ENCODE measurements around the gene FGB.

FGB gene

DNA sequence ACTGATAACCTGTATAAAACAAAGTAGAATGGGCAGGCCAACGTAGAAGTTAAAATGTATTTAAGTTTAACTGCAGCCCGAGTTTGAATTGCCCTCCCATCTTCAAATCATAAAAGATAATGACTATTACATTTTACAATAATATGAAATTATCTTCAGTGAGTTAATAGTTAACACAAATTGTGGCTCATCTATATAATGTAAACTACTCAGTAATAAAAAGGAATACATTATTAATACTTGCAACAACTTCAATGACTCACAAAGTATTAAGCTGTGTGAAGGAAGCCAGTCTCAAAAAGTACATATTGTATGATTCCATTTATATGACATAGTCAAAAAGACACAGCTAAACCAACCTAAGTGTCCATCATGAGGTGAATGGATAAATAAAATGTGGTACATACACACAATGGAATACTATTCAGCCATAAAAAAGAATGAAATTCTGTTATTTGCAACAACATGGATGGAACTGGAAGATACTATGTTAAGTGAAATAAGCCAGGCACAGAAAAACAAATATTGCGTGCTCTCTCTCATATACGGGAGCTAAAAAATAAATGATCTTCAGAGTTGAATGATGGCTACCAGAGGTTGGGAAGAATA lies 20.4 kb upstream of the FGB start:
- Histone ChIP-seq H3K27me3 (ENCODE audit: control insufficient read depth, insufficient read depth, low read length) (no peaks in the 10 kb centered on the region), H3K27ac (ENCODE audit: low read length) (no peak overlapping the region), H3K9me3 (ENCODE audit: control insufficient read depth, insufficient read depth, low read length) (no peaks in the 10 kb centered on the region), H3K36me3 (ENCODE audit: control insufficient read depth, insufficient read depth, low read length) (peaks cover 16% of the 10 kb centered on the region; the same call in 1 of the 2 replicates), H3K4me1 (ENCODE audit: control insufficient read depth, insufficient read depth, low read length) (no peaks in the 10 kb centered on the region), H3K4me3 (ENCODE audit: low read length) (no peak overlapping the region)
- WGBS (ENCODE audit: insufficient coverage, insufficient read length): no CpG with 5 or more reads among the region's 4 CpGs
- DNase-seq (ENCODE audit: low read depth, low spot score): no peak

DNA sequence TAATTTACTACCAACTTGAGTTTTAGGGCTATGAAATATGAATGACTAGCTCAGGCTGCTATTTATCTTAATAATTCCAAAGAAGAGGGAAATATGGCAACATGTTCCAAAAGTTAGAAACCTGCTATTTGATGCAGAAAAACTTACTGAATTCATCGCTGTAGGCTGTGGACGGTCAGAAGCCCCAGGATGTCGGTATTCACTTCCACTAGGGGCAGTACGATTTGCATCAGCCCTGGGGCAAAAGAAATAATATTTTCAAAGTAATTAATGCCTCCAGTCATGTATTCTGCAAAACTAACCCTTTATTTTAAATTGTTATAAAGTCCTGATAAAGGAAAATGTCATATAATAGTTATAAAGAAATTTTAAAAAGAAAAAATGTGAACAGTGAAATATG lies 17.1 kb upstream of the FGB start:
- H3K27me3 ChIP-seq (ENCODE audit: control insufficient read depth, insufficient read depth, low read length): no peaks in the 10 kb centered on the region
- DNase-seq (ENCODE audit: low read depth, low spot score): no peak
- H3K27ac ChIP-seq (ENCODE audit: low read length): no peak overlapping the region
- H3K4me3 ChIP-seq (ENCODE audit: low read length): no peak overlapping the region
- no peaks in the 10 kb centered on the region for H3K9me3 ChIP-seq (ENCODE audit: control insufficient read depth, insufficient read depth, low read length)
- H3K4me1 ChIP-seq (ENCODE audit: control insufficient read depth, insufficient read depth, low read length): no peaks in the 10 kb centered on the region
- no CpG with 5 or more reads among the region's 4 CpGs for WGBS (ENCODE audit: insufficient coverage, insufficient read length)
- H3K36me3 ChIP-seq (ENCODE audit: control insufficient read depth, insufficient read depth, low read length): peaks cover 8% of the 10 kb centered on the region; the same call in 1 of the 2 replicates

DNA sequence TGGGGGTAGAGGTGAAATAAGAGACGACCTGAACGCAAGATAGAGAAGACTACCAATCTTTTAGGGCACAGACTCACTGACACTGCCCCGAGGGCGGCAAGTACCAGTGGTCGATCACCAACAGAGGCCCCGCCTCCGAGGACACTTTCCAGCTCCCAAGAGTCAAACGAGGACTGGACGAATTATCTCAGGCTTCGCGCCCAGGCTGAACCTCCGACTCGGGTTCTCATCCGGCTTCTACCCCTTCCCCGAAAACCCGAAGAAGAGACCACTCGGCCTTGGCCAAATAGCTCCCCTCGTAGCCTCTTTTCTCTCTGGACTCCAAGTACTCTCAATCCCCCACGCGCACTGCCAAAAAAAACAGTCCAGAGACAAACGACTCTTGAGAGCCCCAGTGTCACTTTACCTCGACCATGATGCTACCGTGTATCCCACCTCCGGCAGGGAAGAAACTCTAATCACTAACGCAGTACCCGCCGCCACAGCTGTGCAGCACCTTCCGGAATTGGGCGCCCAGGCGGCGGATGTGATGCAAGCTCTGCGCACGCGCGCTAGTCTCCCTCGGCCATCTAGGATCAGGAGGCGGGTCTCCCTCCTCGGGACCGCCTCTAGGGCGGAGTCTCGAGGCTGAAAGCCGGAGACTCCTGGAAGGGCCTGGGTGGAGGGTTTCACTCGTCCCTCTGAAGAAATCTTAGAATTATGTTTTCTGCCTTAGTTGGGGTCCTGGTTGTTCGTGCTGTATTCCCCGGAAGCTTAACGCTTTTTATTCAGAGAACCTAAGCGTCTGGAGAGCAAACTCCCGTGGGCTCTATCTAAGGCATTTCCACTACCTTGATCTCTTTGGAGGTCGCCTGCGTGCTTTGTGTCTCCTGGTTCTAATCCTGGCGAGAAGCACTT lies 12.7 kb upstream of the FGB start, which contains the start of gene PLRG1:
Gene PLRG1 (minus strand): TSS at position 507 of the 897 bp plus-strand sequence. CDS start 92 bp downstream, at position 415.
- Histone ChIP-seq H3K4me1 (ENCODE audit: control insufficient read depth, insufficient read depth, low read length) (no peaks in the 10 kb centered on the region), H3K27me3 (ENCODE audit: control insufficient read depth, insufficient read depth, low read length) (no peaks in the 10 kb centered on the region), H3K4me3 (ENCODE audit: low read length) (peak within 1 kb of the TSS; percentile 72; the same call in 1 of the 2 replicates), H3K9me3 (ENCODE audit: control insufficient read depth, insufficient read depth, low read length) (no peaks in the 10 kb centered on the region), H3K36me3 (ENCODE audit: control insufficient read depth, insufficient read depth, low read length) (peaks cover 5% of the 10 kb centered on the region; the same call in 1 of the 2 replicates), H3K27ac (ENCODE audit: low read length) (no peak within 1 kb of the TSS)
- peak; percentile 92 for DNase-seq (ENCODE audit: low read depth, low spot score)
- no CpG with 5 or more reads among the region's 51 CpGs for WGBS (ENCODE audit: insufficient coverage, insufficient read length)

DNA sequence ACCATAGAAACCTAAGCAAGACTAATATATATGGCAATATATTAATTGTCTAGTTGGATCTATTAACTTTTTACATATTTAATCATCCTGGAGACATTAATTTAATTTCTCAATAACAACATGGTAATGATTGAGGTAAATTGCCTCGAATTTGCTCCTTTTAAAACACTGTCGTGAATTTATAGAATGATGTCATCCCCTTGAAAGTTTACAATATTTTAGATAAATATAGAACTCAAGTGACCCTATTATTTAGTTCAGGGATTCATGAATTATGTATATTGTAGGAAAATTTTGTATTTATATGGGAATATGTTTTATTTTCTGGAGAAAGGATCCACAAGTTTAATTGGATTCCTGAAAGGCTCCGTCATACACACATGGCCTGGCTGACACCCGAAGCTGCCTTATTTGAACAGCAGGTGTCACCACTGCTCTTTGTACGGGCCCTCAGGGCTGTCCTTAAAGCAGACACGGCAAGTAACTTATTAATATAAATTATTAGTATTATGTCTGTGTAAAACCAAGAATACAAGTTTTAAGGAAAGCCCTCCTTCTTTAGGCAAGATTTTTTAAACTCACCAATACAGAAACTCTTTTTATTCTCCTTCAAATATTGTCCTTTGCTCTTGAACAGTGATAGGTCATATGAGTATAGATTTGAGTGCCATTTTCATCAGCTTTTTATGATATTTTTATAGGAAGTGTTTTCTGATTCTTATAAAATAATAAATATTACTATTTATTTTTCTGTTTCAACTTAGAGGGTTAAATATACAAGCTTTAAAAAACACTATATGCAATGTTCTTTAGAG lies 10.7 kb upstream of the FGB start:
- DNase-seq (ENCODE audit: low read depth, low spot score): no peak
- no peak overlapping the region for H3K27ac ChIP-seq (ENCODE audit: low read length)
- H3K4me1 ChIP-seq (ENCODE audit: control insufficient read depth, insufficient read depth, low read length): no peaks in the 10 kb centered on the region
- H3K9me3 ChIP-seq (ENCODE audit: control insufficient read depth, insufficient read depth, low read length): no peaks in the 10 kb centered on the region
- H3K27me3 ChIP-seq (ENCODE audit: control insufficient read depth, insufficient read depth, low read length): no peaks in the 10 kb centered on the region
- no peak overlapping the region for H3K4me3 ChIP-seq (ENCODE audit: low read length)
- no peaks in the 10 kb centered on the region for H3K36me3 ChIP-seq (ENCODE audit: control insufficient read depth, insufficient read depth, low read length)
- no CpG with 5 or more reads among the region's 6 CpGs for WGBS (ENCODE audit: insufficient coverage, insufficient read length)

DNA sequence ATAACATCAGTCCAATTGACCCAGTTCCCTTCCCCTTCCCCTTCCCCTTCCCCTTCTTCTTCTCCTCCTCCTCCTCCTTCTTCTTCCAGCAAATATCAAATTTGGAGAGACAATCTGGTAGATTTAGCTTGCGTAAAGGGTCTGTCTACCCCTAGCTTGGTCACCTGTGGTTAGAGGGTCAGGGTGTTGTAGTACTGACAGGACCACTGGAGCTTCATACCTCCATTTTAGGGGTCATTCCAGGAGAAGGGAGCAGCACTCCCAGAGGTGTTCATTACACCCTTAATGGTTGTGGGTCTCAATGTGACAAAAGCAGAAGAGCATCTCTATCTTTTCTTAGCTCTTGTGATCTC lies 3.7 kb upstream of the FGB start:
- WGBS (ENCODE audit: insufficient coverage, insufficient read length): no CpG with 5 or more reads among the region's 1 CpG
- H3K27me3 ChIP-seq (ENCODE audit: control insufficient read depth, insufficient read depth, low read length): no peaks in the 10 kb centered on the region
- no peak for DNase-seq (ENCODE audit: low read depth, low spot score)
- H3K4me1 ChIP-seq (ENCODE audit: control insufficient read depth, insufficient read depth, low read length): no peaks in the 10 kb centered on the region
- H3K4me3 ChIP-seq (ENCODE audit: low read length): no peak overlapping the region
- no peaks in the 10 kb centered on the region for H3K9me3 ChIP-seq (ENCODE audit: control insufficient read depth, insufficient read depth, low read length)
- no peaks in the 10 kb centered on the region for H3K36me3 ChIP-seq (ENCODE audit: control insufficient read depth, insufficient read depth, low read length)
- no peak overlapping the region for H3K27ac ChIP-seq (ENCODE audit: low read length)

DNA sequence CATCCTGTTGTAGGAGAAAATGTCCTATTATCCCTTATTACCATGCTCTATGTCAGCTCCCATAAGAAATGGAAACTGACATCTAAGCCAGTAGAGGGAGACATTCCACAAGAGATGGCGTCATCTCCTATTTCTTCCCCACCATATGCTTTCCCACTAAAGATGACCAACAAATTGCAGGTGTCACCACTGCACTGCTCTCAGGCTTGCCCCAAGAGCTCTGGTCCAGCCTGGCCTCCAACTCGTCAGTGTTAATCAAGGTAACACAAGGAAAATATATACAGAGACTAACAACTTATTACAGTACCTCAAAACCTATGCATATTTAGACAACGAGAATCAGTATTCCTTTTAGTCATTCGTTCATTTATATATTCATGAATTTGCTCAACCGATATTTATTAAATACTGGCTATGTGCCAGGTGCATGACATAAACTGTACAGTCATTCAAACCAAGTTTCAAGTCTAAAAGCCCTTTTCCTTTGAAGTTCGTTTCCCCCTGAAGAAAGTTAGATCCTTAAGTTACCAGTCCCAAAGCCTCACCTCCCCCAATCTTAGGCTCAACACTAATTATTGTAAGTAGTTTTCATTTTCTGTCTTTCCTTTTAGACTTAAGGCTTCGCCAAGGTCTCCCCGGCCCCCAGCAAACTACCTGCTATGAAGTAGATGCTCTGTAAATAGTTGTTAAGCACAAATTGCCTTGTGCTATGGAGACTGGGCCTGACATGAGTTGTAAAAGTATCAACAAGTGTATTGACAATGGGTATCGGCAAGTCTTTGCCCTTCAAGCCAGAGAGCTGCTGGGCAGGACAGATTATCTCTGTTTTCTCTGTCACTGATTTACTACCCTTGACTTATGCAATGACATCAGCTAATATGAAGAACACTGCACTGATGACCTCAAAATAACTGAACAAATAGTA lies 3.1 kb upstream of the FGB start:
- H3K4me3 ChIP-seq (ENCODE audit: low read length): no peak overlapping the region
- no CpG with 5 or more reads among the region's 9 CpGs for WGBS (ENCODE audit: insufficient coverage, insufficient read length)
- no peak overlapping the region for H3K27ac ChIP-seq (ENCODE audit: low read length)
- no peaks in the 10 kb centered on the region for H3K27me3 ChIP-seq (ENCODE audit: control insufficient read depth, insufficient read depth, low read length)
- peak; percentile 33 for DNase-seq (ENCODE audit: low read depth, low spot score)
- H3K9me3 ChIP-seq (ENCODE audit: control insufficient read depth, insufficient read depth, low read length): no peaks in the 10 kb centered on the region
- H3K36me3 ChIP-seq (ENCODE audit: control insufficient read depth, insufficient read depth, low read length): no peaks in the 10 kb centered on the region
- H3K4me1 ChIP-seq (ENCODE audit: control insufficient read depth, insufficient read depth, low read length): no peaks in the 10 kb centered on the region

DNA sequence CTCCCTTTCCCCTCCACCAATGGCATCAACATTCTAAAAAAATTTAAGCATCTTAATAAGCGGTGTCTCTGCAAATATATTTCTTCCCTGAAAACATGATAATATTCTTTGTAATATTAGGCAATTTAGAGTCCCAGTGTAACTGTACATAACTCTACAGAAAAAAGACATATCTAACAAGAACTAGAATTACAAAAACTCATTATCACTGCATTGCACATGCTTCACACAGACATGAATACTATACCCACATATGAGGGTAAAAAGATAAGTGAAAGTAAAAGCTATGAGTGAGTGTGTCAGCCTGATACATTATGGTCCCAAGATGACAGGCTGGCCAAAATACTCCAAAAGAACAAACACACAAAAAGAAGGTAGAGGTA lies 2.4 kb upstream of the FGB start:
- H3K36me3 ChIP-seq (ENCODE audit: control insufficient read depth, insufficient read depth, low read length): no peaks in the 10 kb centered on the region
- H3K27ac ChIP-seq (ENCODE audit: low read length): no peak overlapping the region
- H3K9me3 ChIP-seq (ENCODE audit: control insufficient read depth, insufficient read depth, low read length): no peaks in the 10 kb centered on the region
- H3K4me1 ChIP-seq (ENCODE audit: control insufficient read depth, insufficient read depth, low read length): no peaks in the 10 kb centered on the region
- no peak for DNase-seq (ENCODE audit: low read depth, low spot score)
- WGBS (ENCODE audit: insufficient coverage, insufficient read length): no CpG with 5 or more reads among the region's 1 CpG
- no peak overlapping the region for H3K4me3 ChIP-seq (ENCODE audit: low read length)
- H3K27me3 ChIP-seq (ENCODE audit: control insufficient read depth, insufficient read depth, low read length): no peaks in the 10 kb centered on the region

DNA sequence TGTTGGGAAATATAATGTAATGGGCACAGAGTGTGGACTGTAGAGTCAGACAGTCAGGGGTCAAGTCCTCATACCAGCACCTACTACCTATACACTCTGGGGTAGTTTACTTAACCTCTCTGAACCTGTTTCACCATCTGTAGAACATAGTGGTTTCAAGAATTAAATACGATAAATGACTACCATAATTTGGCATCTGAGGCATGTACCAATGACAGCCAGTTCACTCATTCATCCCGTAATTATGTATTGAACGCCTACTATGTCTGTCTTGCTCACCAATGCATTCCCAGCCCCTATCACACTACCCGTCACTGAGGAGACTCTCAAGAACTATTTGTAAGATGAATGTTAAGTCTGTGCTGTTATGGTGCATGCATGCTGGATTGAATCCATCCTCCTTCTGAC lies 2.0 kb upstream of the FGB start:
- H3K36me3 ChIP-seq (ENCODE audit: control insufficient read depth, insufficient read depth, low read length): no peaks in the 10 kb centered on the region
- DNase-seq (ENCODE audit: low read depth, low spot score): no peak
- WGBS (ENCODE audit: insufficient coverage, insufficient read length): no CpG with 5 or more reads among the region's 4 CpGs
- no peaks in the 10 kb centered on the region for H3K27me3 ChIP-seq (ENCODE audit: control insufficient read depth, insufficient read depth, low read length)
- H3K4me1 ChIP-seq (ENCODE audit: control insufficient read depth, insufficient read depth, low read length): no peaks in the 10 kb centered on the region
- no peaks in the 10 kb centered on the region for H3K9me3 ChIP-seq (ENCODE audit: control insufficient read depth, insufficient read depth, low read length)
- no peak overlapping the region for H3K4me3 ChIP-seq (ENCODE audit: low read length)
- H3K27ac ChIP-seq (ENCODE audit: low read length): no peak overlapping the region

GRCh38 chr4:154564311-154564710 lies 1.5 kb downstream of the FGB start:
- H3K4me1 ChIP-seq (ENCODE audit: control insufficient read depth, insufficient read depth, low read length): no peaks in the 10 kb centered on the region
- no peaks in the 10 kb centered on the region for H3K36me3 ChIP-seq (ENCODE audit: control insufficient read depth, insufficient read depth, low read length)
- H3K27me3 ChIP-seq (ENCODE audit: control insufficient read depth, insufficient read depth, low read length): no peaks in the 10 kb centered on the region
- H3K9me3 ChIP-seq (ENCODE audit: control insufficient read depth, insufficient read depth, low read length): no peaks in the 10 kb centered on the region
- no peak overlapping the region for H3K27ac ChIP-seq (ENCODE audit: low read length)
- WGBS (ENCODE audit: insufficient coverage, insufficient read length): no CpG with 5 or more reads among the region's 1 CpG
- DNase-seq (ENCODE audit: low read depth, low spot score): no peak
- no peak overlapping the region for H3K4me3 ChIP-seq (ENCODE audit: low read length)
